ENCODE results near the gene EVA1B.

Gene EVA1B

DNA sequence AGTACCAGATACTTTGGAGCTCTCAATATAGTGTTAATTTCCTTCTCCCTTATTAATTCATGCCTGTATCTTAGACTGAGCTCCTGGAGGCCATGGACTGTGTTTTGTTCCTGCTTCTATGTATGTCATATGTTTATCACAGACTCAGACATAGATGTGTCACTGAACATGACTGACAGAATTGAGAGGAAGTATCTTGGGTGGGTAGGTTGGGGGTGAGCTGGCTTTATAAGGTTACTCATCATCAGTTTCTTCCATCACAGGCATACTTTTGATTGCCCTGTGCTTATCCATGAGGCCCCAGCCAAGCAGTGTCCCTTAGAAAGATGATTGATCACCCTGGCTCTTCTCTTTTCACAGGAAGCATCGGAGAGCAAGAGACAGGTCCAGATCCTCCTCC lies 22.9 kb downstream of the EVA1B start:
- TF ChIP-seq ZFP30 (CRISPR knock-in tag; IDR thresholded peaks at IDR 0.05) (no peak), RARB (CRISPR knock-in tag; IDR thresholded peaks at IDR 0.05) (no peak)
- ATAC-seq, result no peak

DNA sequence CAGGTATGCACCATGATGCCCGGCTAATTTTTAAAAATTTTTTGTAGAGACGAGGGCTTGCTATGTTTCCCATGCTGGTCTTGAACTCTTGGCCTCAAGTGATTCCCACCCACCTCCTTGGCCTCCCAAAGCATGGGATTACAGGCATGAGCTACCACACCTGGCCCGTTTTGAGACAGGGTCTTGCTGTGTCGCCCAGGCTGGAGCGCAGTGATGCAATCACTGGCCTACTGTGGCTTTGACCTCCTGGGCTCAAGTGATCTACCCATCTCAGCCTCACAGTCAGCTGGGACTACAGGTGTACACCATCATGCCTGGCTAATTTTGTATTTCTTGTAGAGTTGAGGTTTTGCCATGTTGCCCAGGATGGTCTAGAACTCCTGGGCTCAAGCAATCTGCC lies 24.8 kb downstream of the EVA1B start:
- TF ChIP-seq ZNF565 (CRISPR knock-in tag; conservative IDR thresholded peaks at IDR 0.05; ENCODE audit: low read depth) (no peak), ZFP3 (CRISPR knock-in tag; IDR thresholded peaks at IDR 0.05) (no peak), ZNF70 (CRISPR knock-in tag; IDR thresholded peaks at IDR 0.05) (no peak), PPARA (CRISPR knock-in tag; IDR thresholded peaks at IDR 0.05; ENCODE audit: borderline replicate concordance) (no peak)
- TF ChIP-seq, protein P1, sequence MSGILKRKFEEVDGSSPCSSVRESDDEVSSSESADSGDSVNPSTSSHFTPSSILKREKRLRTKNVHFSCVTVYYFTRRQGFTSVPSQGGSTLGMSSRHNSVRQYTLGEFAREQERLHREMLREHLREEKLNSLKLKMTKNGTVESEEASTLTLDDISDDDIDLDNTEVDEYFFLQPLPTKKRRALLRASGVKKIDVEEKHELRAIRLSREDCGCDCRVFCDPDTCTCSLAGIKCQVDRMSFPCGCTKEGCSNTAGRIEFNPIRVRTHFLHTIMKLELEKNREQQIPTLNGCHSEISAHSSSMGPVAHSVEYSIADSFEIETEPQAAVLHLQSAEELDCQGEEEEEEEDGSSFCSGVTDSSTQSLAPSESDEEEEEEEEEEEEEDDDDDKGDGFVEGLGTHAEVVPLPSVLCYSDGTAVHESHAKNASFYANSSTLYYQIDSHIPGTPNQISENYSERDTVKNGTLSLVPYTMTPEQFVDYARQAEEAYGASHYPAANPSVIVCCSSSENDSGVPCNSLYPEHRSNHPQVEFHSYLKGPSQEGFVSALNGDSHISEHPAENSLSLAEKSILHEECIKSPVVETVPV (CRISPR knock-in tag; IDR thresholded peaks at IDR 0.05), result no peak
- no peak for ATAC-seq

DNA sequence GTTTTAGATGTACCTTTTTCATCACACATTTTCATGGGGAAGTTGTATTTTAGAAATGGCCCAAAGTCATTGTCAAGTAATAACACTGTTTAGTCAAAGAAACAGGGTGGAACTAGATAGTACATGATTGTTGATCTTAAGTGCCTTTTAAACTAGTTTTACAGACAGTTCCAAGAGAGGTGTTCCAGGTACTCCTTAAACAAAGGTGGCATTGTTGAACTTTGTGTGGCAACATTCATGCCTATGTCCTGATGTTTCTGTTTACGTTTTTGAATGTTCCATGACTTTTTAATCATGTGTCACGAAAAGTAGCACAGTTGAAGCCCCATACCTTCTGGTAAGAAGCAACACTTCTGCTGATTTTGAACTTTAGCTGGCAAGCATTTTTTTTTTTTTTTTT lies 26.4 kb downstream of the EVA1B start:
- no peak for ATAC-seq

DNA sequence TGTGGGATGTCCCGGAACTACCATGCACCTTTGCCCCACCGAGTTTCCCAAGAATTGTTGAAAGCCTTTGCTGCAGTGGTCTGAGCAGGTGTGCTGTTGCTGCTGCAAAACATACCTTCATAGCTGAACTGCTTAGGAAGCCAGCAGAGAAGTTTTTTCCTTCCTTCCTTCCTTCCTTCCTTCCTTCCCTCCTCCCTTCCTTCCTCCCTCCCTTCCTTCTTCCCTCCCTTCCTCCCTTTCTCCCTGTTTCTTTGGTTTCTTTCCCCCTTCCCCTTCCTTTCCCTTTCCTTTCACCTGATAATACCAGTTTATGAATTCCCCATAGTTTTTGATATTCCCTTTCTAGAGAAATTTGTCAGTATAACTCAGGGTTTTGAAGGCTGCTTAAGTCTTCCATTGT lies 28.1 kb downstream of the EVA1B start:
- no peak for ATAC-seq
- TF ChIP-seq ZC3H10 (CRISPR knock-in tag; IDR thresholded peaks at IDR 0.05) (no peak), ZNF565 (CRISPR knock-in tag; conservative IDR thresholded peaks at IDR 0.05; ENCODE audit: low read depth) (no peak), CSDC2 (CRISPR knock-in tag; IDR thresholded peaks at IDR 0.05) (no peak), TOX (CRISPR knock-in tag; IDR thresholded peaks at IDR 0.05; ENCODE audit: borderline replicate concordance) (no peak), ZNF70 (CRISPR knock-in tag; IDR thresholded peaks at IDR 0.05) (no peak), BACH2 (CRISPR knock-in tag; IDR thresholded peaks at IDR 0.05; ENCODE audit: borderline replicate concordance) (no peak), OSR1 (CRISPR knock-in tag; IDR thresholded peaks at IDR 0.05) (no peak), ZFP30 (CRISPR knock-in tag; IDR thresholded peaks at IDR 0.05) (no peak), ARNTL (CRISPR knock-in tag; IDR thresholded peaks at IDR 0.05; ENCODE audit: borderline replicate concordance, low read depth) (no peak), ZFP3 (CRISPR knock-in tag; IDR thresholded peaks at IDR 0.05) (no peak), SNAI2 (CRISPR knock-in tag; IDR thresholded peaks at IDR 0.05) (no peak), GLIS3 (CRISPR knock-in tag; IDR thresholded peaks at IDR 0.05) (no peak), PPARA (CRISPR knock-in tag; IDR thresholded peaks at IDR 0.05; ENCODE audit: borderline replicate concordance) (no peak), ESRRG (CRISPR knock-in tag; IDR thresholded peaks at IDR 0.05) (no peak), ISL1 (CRISPR knock-in tag; IDR thresholded peaks at IDR 0.05) (no peak)
- TF ChIP-seq, protein P1 (CRISPR knock-in tag; IDR thresholded peaks at IDR 0.05), result no peak
- TF ChIP-seq, protein P2, sequence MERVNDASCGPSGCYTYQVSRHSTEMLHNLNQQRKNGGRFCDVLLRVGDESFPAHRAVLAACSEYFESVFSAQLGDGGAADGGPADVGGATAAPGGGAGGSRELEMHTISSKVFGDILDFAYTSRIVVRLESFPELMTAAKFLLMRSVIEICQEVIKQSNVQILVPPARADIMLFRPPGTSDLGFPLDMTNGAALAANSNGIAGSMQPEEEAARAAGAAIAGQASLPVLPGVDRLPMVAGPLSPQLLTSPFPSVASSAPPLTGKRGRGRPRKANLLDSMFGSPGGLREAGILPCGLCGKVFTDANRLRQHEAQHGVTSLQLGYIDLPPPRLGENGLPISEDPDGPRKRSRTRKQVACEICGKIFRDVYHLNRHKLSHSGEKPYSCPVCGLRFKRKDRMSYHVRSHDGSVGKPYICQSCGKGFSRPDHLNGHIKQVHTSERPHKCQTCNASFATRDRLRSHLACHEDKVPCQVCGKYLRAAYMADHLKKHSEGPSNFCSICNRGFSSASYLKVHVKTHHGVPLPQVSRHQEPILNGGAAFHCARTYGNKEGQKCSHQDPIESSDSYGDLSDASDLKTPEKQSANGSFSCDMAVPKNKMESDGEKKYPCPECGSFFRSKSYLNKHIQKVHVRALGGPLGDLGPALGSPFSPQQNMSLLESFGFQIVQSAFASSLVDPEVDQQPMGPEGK (CRISPR knock-in tag; IDR thresholded peaks at IDR 0.05; ENCODE audit: borderline replicate concordance), result no peak
- TF ChIP-seq, protein P3, sequence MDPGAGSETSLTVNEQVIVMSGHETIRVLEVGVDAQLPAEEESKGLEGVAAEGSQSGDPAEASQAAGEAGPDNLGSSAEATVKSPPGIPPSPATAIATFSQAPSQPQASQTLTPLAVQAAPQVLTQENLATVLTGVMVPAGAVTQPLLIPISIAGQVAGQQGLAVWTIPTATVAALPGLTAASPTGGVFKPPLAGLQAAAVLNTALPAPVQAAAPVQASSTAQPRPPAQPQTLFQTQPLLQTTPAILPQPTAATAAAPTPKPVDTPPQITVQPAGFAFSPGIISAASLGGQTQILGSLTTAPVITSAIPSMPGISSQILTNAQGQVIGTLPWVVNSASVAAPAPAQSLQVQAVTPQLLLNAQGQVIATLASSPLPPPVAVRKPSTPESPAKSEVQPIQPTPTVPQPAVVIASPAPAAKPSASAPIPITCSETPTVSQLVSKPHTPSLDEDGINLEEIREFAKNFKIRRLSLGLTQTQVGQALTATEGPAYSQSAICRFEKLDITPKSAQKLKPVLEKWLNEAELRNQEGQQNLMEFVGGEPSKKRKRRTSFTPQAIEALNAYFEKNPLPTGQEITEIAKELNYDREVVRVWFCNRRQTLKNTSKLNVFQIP (CRISPR knock-in tag; IDR thresholded peaks at IDR 0.05; ENCODE audit: borderline replicate concordance, low read depth), result no peak

More for the DNA sequence above, 26.4 kb downstream of the EVA1B start:
- no peak for TF ChIP-seq ESRRG (CRISPR knock-in tag; IDR thresholded peaks at IDR 0.05)
- no peak for TF ChIP-seq ZFP30 (CRISPR knock-in tag; IDR thresholded peaks at IDR 0.05)
- no peak for TF ChIP-seq RARB (CRISPR knock-in tag; IDR thresholded peaks at IDR 0.05)
- TF ChIP-seq, protein P4, sequence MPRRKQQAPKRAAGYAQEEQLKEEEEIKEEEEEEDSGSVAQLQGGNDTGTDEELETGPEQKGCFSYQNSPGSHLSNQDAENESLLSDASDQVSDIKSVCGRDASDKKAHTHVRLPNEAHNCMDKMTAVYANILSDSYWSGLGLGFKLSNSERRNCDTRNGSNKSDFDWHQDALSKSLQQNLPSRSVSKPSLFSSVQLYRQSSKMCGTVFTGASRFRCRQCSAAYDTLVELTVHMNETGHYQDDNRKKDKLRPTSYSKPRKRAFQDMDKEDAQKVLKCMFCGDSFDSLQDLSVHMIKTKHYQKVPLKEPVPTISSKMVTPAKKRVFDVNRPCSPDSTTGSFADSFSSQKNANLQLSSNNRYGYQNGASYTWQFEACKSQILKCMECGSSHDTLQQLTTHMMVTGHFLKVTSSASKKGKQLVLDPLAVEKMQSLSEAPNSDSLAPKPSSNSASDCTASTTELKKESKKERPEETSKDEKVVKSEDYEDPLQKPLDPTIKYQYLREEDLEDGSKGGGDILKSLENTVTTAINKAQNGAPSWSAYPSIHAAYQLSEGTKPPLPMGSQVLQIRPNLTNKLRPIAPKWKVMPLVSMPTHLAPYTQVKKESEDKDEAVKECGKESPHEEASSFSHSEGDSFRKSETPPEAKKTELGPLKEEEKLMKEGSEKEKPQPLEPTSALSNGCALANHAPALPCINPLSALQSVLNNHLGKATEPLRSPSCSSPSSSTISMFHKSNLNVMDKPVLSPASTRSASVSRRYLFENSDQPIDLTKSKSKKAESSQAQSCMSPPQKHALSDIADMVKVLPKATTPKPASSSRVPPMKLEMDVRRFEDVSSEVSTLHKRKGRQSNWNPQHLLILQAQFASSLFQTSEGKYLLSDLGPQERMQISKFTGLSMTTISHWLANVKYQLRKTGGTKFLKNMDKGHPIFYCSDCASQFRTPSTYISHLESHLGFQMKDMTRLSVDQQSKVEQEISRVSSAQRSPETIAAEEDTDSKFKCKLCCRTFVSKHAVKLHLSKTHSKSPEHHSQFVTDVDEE (CRISPR knock-in tag; IDR thresholded peaks at IDR 0.05), result no peak
- no peak for TF ChIP-seq ZC3H10 (CRISPR knock-in tag; IDR thresholded peaks at IDR 0.05)
- no peak for TF ChIP-seq ZNF565 (CRISPR knock-in tag; conservative IDR thresholded peaks at IDR 0.05; ENCODE audit: low read depth)
- TF ChIP-seq ZFP3 (CRISPR knock-in tag; IDR thresholded peaks at IDR 0.05), result no peak
- no peak for TF ChIP-seq TCF4 (CRISPR knock-in tag; IDR thresholded peaks at IDR 0.05; ENCODE audit: borderline replicate concordance)
- no peak for TF ChIP-seq ZNF70 (CRISPR knock-in tag; IDR thresholded peaks at IDR 0.05)
- TF ChIP-seq, protein P2 (CRISPR knock-in tag; IDR thresholded peaks at IDR 0.05; ENCODE audit: borderline replicate concordance), result no peak

All from SK-N-SH treated with all-trans-retinoic acid at 6 μM for 48 hours (cell line).